GM12875 (cell line): ENCODE measurements around the gene AP2B1.

Source experiments
- H3K4me3 ChIP-seq: one replicate; pipeline ENCODE4 v1.5.1; 2011; ENCODE audit warnings: low read depth, low read length, control low read depth
- CTCF ChIP-seq: IDR thresholded peaks from 2 replicates; pipeline ENCODE4 v1.5.1; 2011; ENCODE audit warnings: low read depth, mild to moderate bottlenecking, control low read depth, inconsistent platforms, low read length, moderate library complexity, borderline replicate concordance; ENCODE audit not compliant: insufficient read depth

Gene AP2B1

GRCh38 chr17:35732806-35733136, 145.6 kb downstream of the AP2B1 start:
- TF ChIP-seq CTCF: no peak
- no peak overlapping the region for H3K4me3 ChIP-seq

- TF ChIP-seq CTCF: no peak
- H3K4me3 ChIP-seq: no peak overlapping the region
These were observed 146.2 kb downstream of the AP2B1 start for GRCh38 chr17:35733366-35733765.

- TF ChIP-seq CTCF: no peak
- H3K4me3 ChIP-seq: no peak overlapping the region
These were observed 147.3 kb downstream of the AP2B1 start for GRCh38 chr17:35734396-35734795.

GRCh38 chr17:35735036-35735805, 148.1 kb downstream of the AP2B1 start:
- no peak overlapping the region for H3K4me3 ChIP-seq
- no peak for TF ChIP-seq CTCF

GRCh38 chr17:35736236-35736635, 149.1 kb downstream of the AP2B1 start:
- TF ChIP-seq CTCF: no peak
- no peak overlapping the region for H3K4me3 ChIP-seq

- no peak for TF ChIP-seq CTCF
- no peak overlapping the region for H3K4me3 ChIP-seq
These were observed 151.5 kb downstream of the AP2B1 start for GRCh38 chr17:35738519-35739133.

- H3K4me3 ChIP-seq: no peak overlapping the region
- TF ChIP-seq CTCF: no peak
These were observed 153.1 kb downstream of the AP2B1 start for GRCh38 chr17:35740216-35740615.
